ENCODE measurements around the gene FOXO4. TPM values are rescaled to one million over a fixed set of nuclear protein-coding genes. Genes with fewer than 3 reads are reported as not detected.

The FOXO4 gene
- total RNA-seq, 1 experiment from 2014 or later, result 14.7 TPM

GRCh38 chrX:71111921-71112431, 16.3 kb downstream of the FOXO4 start:
- intact Hi-C loops (cut with micrococcal nuclease), result no loop called here
- Histone ChIP-seq H3K9me2 (ENCODE audit: insufficient read depth) (no peaks in the 10 kb centered on the region), H3K4me3 (replicated peaks in 1 of 2; ENCODE audit: low read depth in 1 of 2, low read length in 2 of 2) (no peak overlapping the region), H3K9me3 (ENCODE audit: control insufficient read depth in 1 of 2, insufficient read depth in 1 of 2, low read depth in 1 of 2, low read length in 2 of 2) (no peaks in the 10 kb centered on the region), H3K9ac (ENCODE audit: low read length) (no peak overlapping the region), H3K4me2 (ENCODE audit: low read length) (no peak overlapping the region), H3K4me1 (ENCODE audit: control insufficient read depth in 1 of 2, insufficient read depth in 2 of 2, low read length in 2 of 2) (no peaks in the 10 kb centered on the region), H3K27ac (ENCODE audit: low read depth, low read length) (no peak overlapping the region), H4K20me1 (ENCODE audit: insufficient read depth) (no peaks in the 10 kb centered on the region), H3K27me3 (ENCODE audit: insufficient read depth, low read length) (no peaks in the 10 kb centered on the region), H3K79me2 (ENCODE audit: insufficient read depth, low read length) (no peaks in the 10 kb centered on the region), H3K36me3 (ENCODE audit: control insufficient read depth in 1 of 2, insufficient read depth in 2 of 2, low read length in 2 of 2) (no peaks in the 10 kb centered on the region), H2AFZ (ENCODE audit: low read depth, low read length, poor library complexity, severe bottlenecking) (no peak overlapping the region)
- RAD21 ChIA-PET (ENCODE audit: low non-redundant PET in 1 of 2, low total read pairs in 2 of 2, uncharacterized antibody in 2 of 2, unreplicated experiment in 2 of 2), result no interaction called here
- no TSS peak for BruUV-seq (replicated peaks)
- POLR2A ChIA-PET, result no interaction called here
- ATAC-seq (no peak), DNase-seq (ENCODE audit: low read depth, low spot score) (no peak)
- TF ChIP-seq CTCF (IDR thresholded peaks at IDR 0.05 in 2 of 3, conservative IDR thresholded peaks at IDR 0.05 in 1 of 3; ENCODE audit: borderline replicate concordance in 1 of 3, insufficient read depth in 1 of 3, low read depth in 2 of 3, low read length in 2 of 3) (no peak), POLR2A (IDR thresholded peaks at IDR 0.05; ENCODE audit: borderline replicate concordance, extremely low read depth, insufficient read depth, insufficient read length) (no peak), ELF1 (IDR thresholded peaks at IDR 0.05; ENCODE audit: borderline replicate concordance, low read depth) (no peak), ZBTB33 (IDR thresholded peaks at IDR 0.05; ENCODE audit: extremely low read depth, insufficient replicate concordance, low read length) (no peak), POLR2AphosphoS5 (IDR thresholded peaks at IDR 0.05; ENCODE audit: low read depth, low read length) (no peak), CBX3 (IDR thresholded peaks at IDR 0.05; ENCODE audit: low read depth) (no peak), MAX (IDR thresholded peaks at IDR 0.05) (no peak), FOSL1 (IDR thresholded peaks at IDR 0.05; ENCODE audit: low read depth) (no peak), CEBPB (IDR thresholded peaks at IDR 0.05; ENCODE audit: low read depth) (no peak), SP1 (IDR thresholded peaks at IDR 0.05; ENCODE audit: low read depth) (no peak), REST (IDR thresholded peaks at IDR 0.05; ENCODE audit: low read depth) (no peak), ZFX (IDR thresholded peaks at IDR 0.05) (no peak), EGR1 (IDR thresholded peaks at IDR 0.05; ENCODE audit: low read depth) (no peak), RAD21 (IDR thresholded peaks at IDR 0.05; ENCODE audit: low read depth) (no peak), ATF3 (IDR thresholded peaks at IDR 0.05) (no peak), ZNF274 (IDR thresholded peaks at IDR 0.05; ENCODE audit: low read depth, low read length) (no peak), JUND (IDR thresholded peaks at IDR 0.05) (no peak), TCF7L2 (IDR thresholded peaks at IDR 0.05; ENCODE audit: borderline replicate concordance, extremely low read depth, insufficient read depth, insufficient read length) (no peak)
- CTCF ChIA-PET, result no interaction called here
